Liver (tissue), 9 donors: ENCODE results near the gene FGD6. TPM values are rescaled to one million over a fixed set of nuclear protein-coding genes. Genes with fewer than 3 reads are reported as not detected.

ENCODE experiments used
- DNase-seq: peaks from one replicate; pipeline ENCODE4 v3.0.0-alpha.2; 2017; ENCODE audit warnings: low spot score
- H3K27ac ChIP-seq, 2 donors: one replicate each; pipeline ENCODE4 v1.7.0; 2013; ENCODE audit warnings: inconsistent platforms in 2 of 2, low read length in 2 of 2, control low read depth in 1 of 2, low read depth in 1 of 2, mild to moderate bottlenecking in 1 of 2
- H3K27me3 ChIP-seq, 4 donors: one replicate each; pipeline versions ENCODE4 v1.6.1 to v1.7.0; 2013; ENCODE audit warnings: low read length in 3 of 4, inconsistent platforms in 1 of 4, mild to moderate bottlenecking in 1 of 4, moderate library complexity in 1 of 4; ENCODE audit not compliant: control insufficient read depth in 4 of 4, insufficient read depth in 4 of 4
- H3K36me3 ChIP-seq, 4 donors: one replicate each; pipeline versions ENCODE4 v1.6.1 to v1.7.0; 2013; ENCODE audit warnings: low read length in 3 of 4, mild to moderate bottlenecking in 3 of 4, low read depth in 1 of 4, moderate library complexity in 1 of 4; ENCODE audit not compliant: control insufficient read depth in 4 of 4, insufficient read depth in 3 of 4
- H3K4me1 ChIP-seq, 4 donors: one replicate each; pipeline versions ENCODE4 v1.6.1 to v1.7.0; 2013; ENCODE audit warnings: low read length in 3 of 4, mild to moderate bottlenecking in 3 of 4, moderate library complexity in 1 of 4; ENCODE audit not compliant: control insufficient read depth in 4 of 4, insufficient read depth in 4 of 4
- H3K4me3 ChIP-seq, 3 donors: one replicate each; pipeline versions ENCODE4 v1.6.1 to v1.7.0; 2013; ENCODE audit warnings: low read length in 3 of 3, control low read depth in 1 of 3, low read depth in 1 of 3, mild to moderate bottlenecking in 1 of 3
- H3K9ac ChIP-seq, 2 donors: one replicate each; pipeline ENCODE4 v1.7.0; 2013; ENCODE audit warnings: low read length in 2 of 2, mild to moderate bottlenecking in 2 of 2, moderate library complexity in 2 of 2, control low read depth in 1 of 2, low read depth in 1 of 2
- H3K9me3 ChIP-seq, 4 donors: one replicate each; pipeline versions ENCODE4 v1.6.1 to v1.7.0; 2013; ENCODE audit warnings: low read length in 3 of 4; ENCODE audit not compliant: control insufficient read depth in 4 of 4
- EGR1 ChIP-seq, 2 donors: IDR thresholded peaks; 2 replicates each; pipeline ENCODE4 v1.6.1; 2016 to 2018; ENCODE audit warnings: antibody characterized with exemption in 2 of 2, low read depth in 2 of 2
- FOXA2 ChIP-seq: IDR thresholded peaks from 2 replicates; pipeline ENCODE4 v1.6.1; 2016; ENCODE audit warnings: antibody characterized with exemption
- HNF4A ChIP-seq, 2 donors: conservative IDR thresholded peaks; 2 replicates each; pipeline ENCODE4 v1.6.1; 2016; ENCODE audit warnings: antibody characterized with exemption in 2 of 2, mild to moderate bottlenecking in 2 of 2
- HNF4G ChIP-seq: IDR thresholded peaks from 2 replicates; pipeline ENCODE4 v1.6.1; 2016; ENCODE audit warnings: antibody characterized with exemption
- JUND ChIP-seq, 2 donors: IDR thresholded peaks; 2 replicates each; pipeline ENCODE4 v1.6.1; 2016; ENCODE audit warnings: antibody characterized with exemption in 2 of 2
- MAX ChIP-seq: IDR thresholded peaks from 2 replicates; pipeline ENCODE4 v1.6.1; 2016; ENCODE audit warnings: antibody characterized with exemption
- NR2F2 ChIP-seq: IDR thresholded peaks from 2 replicates; pipeline ENCODE4 v1.6.1; 2016; ENCODE audit warnings: antibody characterized with exemption
- RXRA ChIP-seq, 2 donors: IDR thresholded peaks; 2 replicates each; pipeline ENCODE4 v1.6.1; 2017 to 2018; ENCODE audit warnings: antibody characterized with exemption in 2 of 2, mild to moderate bottlenecking in 1 of 2
- SP1 ChIP-seq: IDR thresholded peaks from 2 replicates; pipeline ENCODE4 v1.6.1; 2018; ENCODE audit warnings: antibody characterized with exemption, mild to moderate bottlenecking
- YY1 ChIP-seq: IDR thresholded peaks from 2 replicates; pipeline ENCODE4 v1.6.1; 2016; ENCODE audit warnings: antibody characterized with exemption, mild to moderate bottlenecking
- WGBS: extraction: QIAGEN DNeasy Blood & Tissue Kit; methylation state at CpG from one replicate; pipeline ENCODE4 v1.1.7; 2013; 5-methylcytosine and 5-hydroxymethylcytosine counted together
- polyA plus RNA-seq, 2 donors: library from polyadenylated mRNA; stranded (reverse) in 1 of 2; unstranded in 1 of 2; fragments of 200-250 nt in 1 of 2; fragments of >200 nt in 1 of 2; fragmentation: Nextera tagmentation in 1 of 2; extraction: Ambion mirVana in 1 of 2; gene quantifications; one replicate each; pipeline versions ENCODE4 v1.2.1 to v1.2.3, GENCODE V29; 2013 to 2015
- total RNA-seq, 2 donors: library from RNA; depleted of rRNA; stranded (reverse); fragments of >200 nt; gene quantifications; one replicate each; pipeline ENCODE4 v1.2.3, GENCODE V29; 2014
- TF ChIP-seq, protein P1 (sequence below): IDR thresholded peaks from 2 replicates; pipeline ENCODE4 v1.6.1; 2016; ENCODE audit warnings: antibody characterized with exemption, mild to moderate bottlenecking
- donor health status: healthy.
- donor health status: healthy.
- donor health status: healthy.
- donor health status: healthy.
- donor health status: healthy.

Gene FGD6
- total and polyA plus RNA-seq, 4 donors: 0.54 to 6.9 (median 2.4) TPM

DNA sequence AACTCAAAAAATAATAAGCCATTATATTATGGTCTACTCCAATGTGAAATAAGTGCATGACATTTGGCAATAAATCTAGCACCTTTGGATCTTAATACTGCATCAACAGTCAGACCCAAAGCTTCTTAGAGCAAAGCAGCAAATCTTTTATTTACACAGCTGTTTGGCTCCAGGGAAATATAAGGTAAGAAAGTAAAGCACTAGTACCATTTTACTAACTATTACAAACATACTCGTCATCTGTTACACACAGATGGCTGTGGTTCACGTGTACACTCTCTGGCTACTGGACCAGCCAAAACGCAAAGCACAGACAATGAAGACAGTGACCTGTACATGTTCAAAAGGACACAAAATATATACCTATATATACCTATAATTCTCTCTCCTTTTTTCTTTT is 2.8 kb downstream of the FGD6 start:
- Histone ChIP-seq H3K4me1 (peaks cover 3 to 18% (median 9%) of the 10 kb centered on the region in 4 donors), H3K9ac (no peak overlapping the region), H3K27ac (no peak overlapping the region), H3K36me3 (no peaks in the 10 kb centered on the region), H3K4me3 (no peak overlapping the region), H3K9me3 (no peaks in the 10 kb centered on the region), H3K27me3 (no peaks in the 10 kb centered on the region)
- DNase-seq: no peak
- WGBS: 90% methylated on average over 3 of the region's 3 CpGs
- TF ChIP-seq MAX: no peak
- no peak for TF ChIP-seq NR2F2
- TF ChIP-seq, protein P1, sequence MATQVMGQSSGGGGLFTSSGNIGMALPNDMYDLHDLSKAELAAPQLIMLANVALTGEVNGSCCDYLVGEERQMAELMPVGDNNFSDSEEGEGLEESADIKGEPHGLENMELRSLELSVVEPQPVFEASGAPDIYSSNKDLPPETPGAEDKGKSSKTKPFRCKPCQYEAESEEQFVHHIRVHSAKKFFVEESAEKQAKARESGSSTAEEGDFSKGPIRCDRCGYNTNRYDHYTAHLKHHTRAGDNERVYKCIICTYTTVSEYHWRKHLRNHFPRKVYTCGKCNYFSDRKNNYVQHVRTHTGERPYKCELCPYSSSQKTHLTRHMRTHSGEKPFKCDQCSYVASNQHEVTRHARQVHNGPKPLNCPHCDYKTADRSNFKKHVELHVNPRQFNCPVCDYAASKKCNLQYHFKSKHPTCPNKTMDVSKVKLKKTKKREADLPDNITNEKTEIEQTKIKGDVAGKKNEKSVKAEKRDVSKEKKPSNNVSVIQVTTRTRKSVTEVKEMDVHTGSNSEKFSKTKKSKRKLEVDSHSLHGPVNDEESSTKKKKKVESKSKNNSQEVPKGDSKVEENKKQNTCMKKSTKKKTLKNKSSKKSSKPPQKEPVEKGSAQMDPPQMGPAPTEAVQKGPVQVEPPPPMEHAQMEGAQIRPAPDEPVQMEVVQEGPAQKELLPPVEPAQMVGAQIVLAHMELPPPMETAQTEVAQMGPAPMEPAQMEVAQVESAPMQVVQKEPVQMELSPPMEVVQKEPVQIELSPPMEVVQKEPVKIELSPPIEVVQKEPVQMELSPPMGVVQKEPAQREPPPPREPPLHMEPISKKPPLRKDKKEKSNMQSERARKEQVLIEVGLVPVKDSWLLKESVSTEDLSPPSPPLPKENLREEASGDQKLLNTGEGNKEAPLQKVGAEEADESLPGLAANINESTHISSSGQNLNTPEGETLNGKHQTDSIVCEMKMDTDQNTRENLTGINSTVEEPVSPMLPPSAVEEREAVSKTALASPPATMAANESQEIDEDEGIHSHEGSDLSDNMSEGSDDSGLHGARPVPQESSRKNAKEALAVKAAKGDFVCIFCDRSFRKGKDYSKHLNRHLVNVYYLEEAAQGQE: no peak
- TF ChIP-seq EGR1 (IDR thresholded peaks at IDR 0.05; ENCODE audit: low read depth in 2 of 2): no peak
- no peak for TF ChIP-seq SP1
- TF ChIP-seq RXRA (IDR thresholded peaks at IDR 0.05): no peak

- Histone ChIP-seq H3K27ac (no peak overlapping the region), H3K9me3 (no peaks in the 10 kb centered on the region), H3K4me3 (no peak overlapping the region), H3K27me3 (no peaks in the 10 kb centered on the region), H3K36me3 (no peaks in the 10 kb centered on the region), H3K9ac (no peak overlapping the region), H3K4me1 (peaks cover 2 to 16% (median 8%) of the 10 kb centered on the region in 4 donors)
- no peak for TF ChIP-seq EGR1 (IDR thresholded peaks at IDR 0.05; ENCODE audit: low read depth in 2 of 2)
- no peak for TF ChIP-seq MAX
- no peak for TF ChIP-seq YY1
- TF ChIP-seq, protein P1: no peak
- no peak for TF ChIP-seq HNF4G
- TF ChIP-seq JUND (IDR thresholded peaks at IDR 0.05): no peak
- no peak for TF ChIP-seq HNF4A (conservative IDR thresholded peaks at IDR 0.05)
- no peak for TF ChIP-seq FOXA2
- no peak for DNase-seq
- WGBS: 95% methylated on average over 1 of the region's 1 CpG
Measured at GRCh38 chr12:95213928-95214327, 3.3 kb downstream of the FGD6 start.
